ENCODE measurements around the gene SH3BP4. TPM values are rescaled to one million over a fixed set of nuclear protein-coding genes. Genes with fewer than 3 reads are reported as not detected.

The SH3BP4 gene
- total and polyA plus RNA-seq, 2 of the 8 experiments (the other 6 are each of a cell fraction or from before 2014, with no cell fraction given) = 28.3 to 35.4 TPM

DNA sequence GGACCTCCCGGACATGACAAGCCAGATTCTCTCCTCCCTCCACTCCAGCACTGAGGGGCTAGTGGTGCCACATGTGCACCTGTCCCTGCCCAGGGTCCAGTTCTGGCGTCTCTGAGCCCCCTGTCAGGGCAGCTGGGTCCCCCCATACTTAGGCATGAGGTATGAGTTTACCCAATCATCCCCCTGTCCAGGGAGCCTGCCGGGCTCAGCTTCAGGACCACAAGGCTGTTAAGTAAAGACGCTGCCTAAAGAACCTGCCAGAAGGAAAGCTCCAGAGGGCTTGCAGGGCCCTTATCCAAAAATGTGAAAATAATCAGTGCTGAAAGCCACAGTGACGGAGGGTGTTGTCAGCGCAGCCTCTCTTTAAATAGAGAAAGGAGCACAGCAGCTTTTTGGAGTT is 40.0 kb downstream of the SH3BP4 start:
- Histone ChIP-seq H3K4me2 (ENCODE audit: insufficient read depth in 1 of 2, low read depth in 2 of 2, low read length in 2 of 2) (no peak overlapping the region), H3K18ac (ENCODE audit: extremely low read depth, low read length) (no peak overlapping the region), H3K27me3 (replicated peaks in 1 of 4; ENCODE audit: control insufficient read depth in 3 of 4, extremely low read depth in 1 of 4, insufficient read depth in 3 of 4, low read length in 3 of 4) (no peaks in the 10 kb centered on the region), H3K14ac (ENCODE audit: insufficient read length) (no peak overlapping the region), H2BK15ac (ENCODE audit: low read length) (no peak overlapping the region), H3K56ac (replicated peaks; ENCODE audit: insufficient read length, low read depth, low read length) (no peak overlapping the region), H3K9ac (replicated peaks in 1 of 4; ENCODE audit: extremely low read depth in 1 of 4, low read depth in 3 of 4, low read length in 3 of 4) (no peak overlapping the region), H3K79me2 (ENCODE audit: control insufficient read depth in 1 of 2, insufficient read depth in 2 of 2, low read length in 2 of 2) (peaks cover 30 to 86% of the 10 kb centered on the region in 2 experiments), H3K27ac (ENCODE audit: low read depth, low read length) (no peak overlapping the region), H2BK12ac (ENCODE audit: low read depth, low read length) (no peak overlapping the region), H3K4me3 (ENCODE audit: extremely low read depth in 1 of 4, insufficient read depth in 2 of 4, low read depth in 3 of 4, low read length in 4 of 4) (no peak overlapping the region), H4K5ac (ENCODE audit: insufficient read length, low read depth, low read length) (no peak overlapping the region), H3K23ac (ENCODE audit: insufficient read length) (no peak overlapping the region), H3K4me1 (replicated peaks in 1 of 4; ENCODE audit: control insufficient read depth in 3 of 4, insufficient read depth in 4 of 4, low read length in 3 of 4) (peaks cover 3 to 37% (median 21%) of the 10 kb centered on the region in 4 experiments), H4K91ac (replicated peaks; ENCODE audit: insufficient read length, low read length) (no peak overlapping the region), H2BK5ac (ENCODE audit: low read depth, low read length) (no peak overlapping the region), H4K8ac (ENCODE audit: extremely low read depth, insufficient read depth, low read length) (no peak overlapping the region), H3K9me3 (ENCODE audit: insufficient read depth in 2 of 2, low read depth in 1 of 2, low read length in 1 of 2) (no peaks in the 10 kb centered on the region), H2BK20ac (ENCODE audit: low read length) (no peak overlapping the region), H2AK5ac (ENCODE audit: low read depth, low read length) (no peak overlapping the region), H2AFZ (ENCODE audit: low read length) (no peak overlapping the region), H3K23me2 (ENCODE audit: low read depth, low read length) (no peaks in the 10 kb centered on the region), H4K20me1 (replicated peaks in 1 of 2; ENCODE audit: control insufficient read depth in 1 of 2, insufficient read depth in 2 of 2, low read length in 2 of 2) (peaks cover 0 to 12% of the 10 kb centered on the region in 2 experiments), H2BK120ac (replicated peaks; ENCODE audit: low read depth, low read length) (no peak overlapping the region), H3K36me3 (ENCODE audit: control insufficient read depth in 2 of 4, insufficient read depth in 4 of 4, low read length in 3 of 4) (peaks cover 0 to 13% (median 0%) of the 10 kb centered on the region in 4 experiments; a peak in 1 of 8 replicates), H3K79me1 (ENCODE audit: low read depth, low read length) (peaks cover 49% of the 10 kb centered on the region), H3K4ac (replicated peaks; ENCODE audit: insufficient read length, low read depth, low read length) (no peak overlapping the region)
- TF ChIP-seq RAD21 (IDR thresholded peaks at IDR 0.05 in 1 of 2, conservative IDR thresholded peaks at IDR 0.05 in 1 of 2; ENCODE audit: low read depth in 2 of 2, low read length in 2 of 2) (no peak), HDAC6 (IDR thresholded peaks at IDR 0.05; ENCODE audit: low read depth, low read length) (no peak), RNF2 (IDR thresholded peaks at IDR 0.05; ENCODE audit: borderline replicate concordance, low read depth, low read length, missing control alignments, poor library complexity, severe bottlenecking) (no peak), ASH2L (IDR thresholded peaks at IDR 0.05; ENCODE audit: low read length) (no peak)
- FAIRE-seq (no peak), DNase-seq (ENCODE audit: low read depth in 1 of 2, low spot score in 2 of 2) (no peak)
- CTCF ChIA-PET (ENCODE audit: partially characterized antibody) = interaction anchor here (1.0 to 2.4 kb wide), 3 partner anchors 9 to 444 kb away, joined by 3 to 10 read pairs (median 3); no protein-coding TSS in a partner anchor
- 95% methylated on average over 6 of the region's 6 CpGs; no CpG with 5 or more reads in 1 of the 2 experiments for WGBS, 2 experiments (ENCODE audit: extremely low coverage in 1 of 2, insufficient coverage in 1 of 2, insufficient read length in 1 of 2, insufficient replicate concordance in 2 of 2, low coverage in 1 of 2, low lambda C conversion rate in 2 of 2, missing lambda C conversion rate in 1 of 2)
- POLR2A ChIA-PET (ENCODE audit: partially characterized antibody) = interaction anchor here (1.2 kb wide), 1 partner anchor 10 kb away, joined by 5 read pairs; no protein-coding TSS in a partner anchor
